ENCODE data around the gene MPPED2. TPM values are rescaled to one million over a fixed set of nuclear protein-coding genes. Genes with fewer than 3 reads are reported as not detected.

Gene MPPED2
- total and polyA plus RNA-seq, 4 donors = 7.1 to 20.4 (median 7.9) TPM

GRCh38 chr11:30426781-30427180 is 159.4 kb downstream of the MPPED2 start:
- Histone ChIP-seq H3K4me3 (ENCODE audit: low read length in 2 of 2) (no peak overlapping the region), H3K27me3 (ENCODE audit: control insufficient read depth in 1 of 2, insufficient read depth in 2 of 2, low read length in 1 of 2) (no peaks in the 10 kb centered on the region), H3K27ac (ENCODE audit: low read depth in 1 of 2, low read length in 2 of 2) (no peak overlapping the region), H3K9me3 (ENCODE audit: control insufficient read depth, low read length) (no peaks in the 10 kb centered on the region), H3K4me1 (ENCODE audit: control insufficient read depth in 1 of 2, insufficient read depth in 2 of 2, low read length in 2 of 2) (no peaks in the 10 kb centered on the region), H3K36me3 (ENCODE audit: control insufficient read depth in 1 of 2, insufficient read depth in 2 of 2, low read length in 1 of 2) (no peaks in the 10 kb centered on the region)
- intact Hi-C loops (cut with DNase I) = no loop called here
- ATAC-seq (ENCODE audit: low FRiP score) (no peak), DNase-seq (no peak)
- 81 to 84% methylated on average over 5 of the region's 5 CpGs for WGBS, 2 donors

GRCh38 chr11:30424844-30425243 is 161.3 kb downstream of the MPPED2 start:
- 78 to 83% methylated on average over 4 of the region's 4 CpGs for WGBS, 2 donors
- Histone ChIP-seq H3K36me3 (ENCODE audit: control insufficient read depth in 1 of 2, insufficient read depth in 2 of 2, low read length in 1 of 2) (no peaks in the 10 kb centered on the region), H3K9me3 (ENCODE audit: control insufficient read depth, low read length) (no peaks in the 10 kb centered on the region), H3K27ac (ENCODE audit: low read depth in 1 of 2, low read length in 2 of 2) (no peak overlapping the region), H3K4me3 (ENCODE audit: low read length in 2 of 2) (no peak overlapping the region), H3K27me3 (ENCODE audit: control insufficient read depth in 1 of 2, insufficient read depth in 2 of 2, low read length in 1 of 2) (no peaks in the 10 kb centered on the region), H3K4me1 (ENCODE audit: control insufficient read depth in 1 of 2, insufficient read depth in 2 of 2, low read length in 2 of 2) (no peaks in the 10 kb centered on the region)
- no peak for DNase-seq
- ATAC-seq (ENCODE audit: low FRiP score) = no peak
- intact Hi-C loops (cut with DNase I) = no loop called here

- Histone ChIP-seq H3K27ac (ENCODE audit: low read depth in 1 of 2, low read length in 2 of 2) (no peak overlapping the region), H3K4me3 (ENCODE audit: low read length in 2 of 2) (no peak overlapping the region), H3K9me3 (ENCODE audit: control insufficient read depth, low read length) (no peaks in the 10 kb centered on the region), H3K4me1 (ENCODE audit: control insufficient read depth in 1 of 2, insufficient read depth in 2 of 2, low read length in 2 of 2) (no peaks in the 10 kb centered on the region), H3K27me3 (ENCODE audit: control insufficient read depth in 1 of 2, insufficient read depth in 2 of 2, low read length in 1 of 2) (no peaks in the 10 kb centered on the region), H3K36me3 (ENCODE audit: control insufficient read depth in 1 of 2, insufficient read depth in 2 of 2, low read length in 1 of 2) (no peaks in the 10 kb centered on the region)
- 89 to 91% methylated on average over 10 of the region's 10 CpGs for WGBS, 2 donors
- intact Hi-C loops (cut with DNase I) = no loop called here
- DNase-seq (no peak), ATAC-seq (ENCODE audit: low FRiP score) (no peak)
Measured at GRCh38 chr11:30424321-30424720, 161.8 kb downstream of the MPPED2 start.

- intact Hi-C loops (cut with DNase I) = no loop called here
- 87 to 88% methylated on average over 6 of the region's 6 CpGs for WGBS, 2 donors
Measured at GRCh38 chr11:30423886-30424285, 162.3 kb downstream of the MPPED2 start.

GRCh38 chr11:30423279-30423648 is 162.9 kb downstream of the MPPED2 start:
- Histone ChIP-seq H3K27me3 (ENCODE audit: control insufficient read depth in 1 of 2, insufficient read depth in 2 of 2, low read length in 1 of 2) (no peaks in the 10 kb centered on the region), H3K27ac (ENCODE audit: low read depth in 1 of 2, low read length in 2 of 2) (no peak overlapping the region), H3K4me3 (ENCODE audit: low read length in 2 of 2) (no peak overlapping the region), H3K9me3 (ENCODE audit: control insufficient read depth, low read length) (no peaks in the 10 kb centered on the region), H3K36me3 (ENCODE audit: control insufficient read depth in 1 of 2, insufficient read depth in 2 of 2, low read length in 1 of 2) (no peaks in the 10 kb centered on the region), H3K4me1 (ENCODE audit: control insufficient read depth in 1 of 2, insufficient read depth in 2 of 2, low read length in 2 of 2) (no peaks in the 10 kb centered on the region)
- intact Hi-C loops (cut with DNase I) = no loop called here
- 79 to 84% methylated on average over 5 of the region's 5 CpGs for WGBS, 2 donors
- DNase-seq (no peak), ATAC-seq (ENCODE audit: low FRiP score) (no peak)

More at GRCh38 chr11:30423886-30424285, 162.3 kb downstream of the MPPED2 start:
- Histone ChIP-seq H3K27me3 (ENCODE audit: control insufficient read depth in 1 of 2, insufficient read depth in 2 of 2, low read length in 1 of 2) (no peaks in the 10 kb centered on the region), H3K27ac (ENCODE audit: low read depth in 1 of 2, low read length in 2 of 2) (no peak overlapping the region), H3K4me1 (ENCODE audit: control insufficient read depth in 1 of 2, insufficient read depth in 2 of 2, low read length in 2 of 2) (no peaks in the 10 kb centered on the region), H3K9me3 (ENCODE audit: control insufficient read depth, low read length) (no peaks in the 10 kb centered on the region), H3K36me3 (ENCODE audit: control insufficient read depth in 1 of 2, insufficient read depth in 2 of 2, low read length in 1 of 2) (no peaks in the 10 kb centered on the region), H3K4me3 (ENCODE audit: low read length in 2 of 2) (no peak overlapping the region)
- ATAC-seq (ENCODE audit: low FRiP score) = no peak
- DNase-seq = no peak

- no peaks in the 10 kb centered on the region for H3K27me3 ChIP-seq (ENCODE audit: control insufficient read depth in 1 of 2, insufficient read depth in 2 of 2, low read length in 1 of 2)
- H3K4me3 ChIP-seq (ENCODE audit: low read length in 2 of 2) = no peak overlapping the region
- intact Hi-C loops (cut with DNase I) = no loop called here
- no peaks in the 10 kb centered on the region for H3K9me3 ChIP-seq (ENCODE audit: control insufficient read depth, low read length)
- no peaks in the 10 kb centered on the region for H3K4me1 ChIP-seq (ENCODE audit: control insufficient read depth in 1 of 2, insufficient read depth in 2 of 2, low read length in 2 of 2)
- no peak overlapping the region for H3K27ac ChIP-seq (ENCODE audit: low read depth in 1 of 2, low read length in 2 of 2)
- DNase-seq (no peak), ATAC-seq (ENCODE audit: low FRiP score) (no peak)
- 57 to 73% methylated on average over 5 of the region's 5 CpGs for WGBS, 2 donors
- no peaks in the 10 kb centered on the region for H3K36me3 ChIP-seq (ENCODE audit: control insufficient read depth in 1 of 2, insufficient read depth in 2 of 2, low read length in 1 of 2)
Measured at GRCh38 chr11:30422447-30423278, 163.5 kb downstream of the MPPED2 start.

GRCh38 chr11:30420233-30420787 is 165.8 kb downstream of the MPPED2 start:
- H3K36me3 ChIP-seq (ENCODE audit: control insufficient read depth in 1 of 2, insufficient read depth in 2 of 2, low read length in 1 of 2) = peaks cover 0 to 2% of the 10 kb centered on the region in 2 donors
- 76 to 82% methylated on average over 5 of the region's 5 CpGs for WGBS, 2 donors
- DNase-seq (no peak), ATAC-seq (ENCODE audit: low FRiP score) (no peak)
- H3K4me1 ChIP-seq (ENCODE audit: control insufficient read depth in 1 of 2, insufficient read depth in 2 of 2, low read length in 2 of 2) = no peaks in the 10 kb centered on the region
- no peaks in the 10 kb centered on the region for H3K27me3 ChIP-seq (ENCODE audit: control insufficient read depth in 1 of 2, insufficient read depth in 2 of 2, low read length in 1 of 2)
- intact Hi-C loops (cut with DNase I) = no loop called here
- no peak overlapping the region for H3K4me3 ChIP-seq (ENCODE audit: low read length in 2 of 2)
- no peaks in the 10 kb centered on the region for H3K9me3 ChIP-seq (ENCODE audit: control insufficient read depth, low read length)
- no peak overlapping the region for H3K27ac ChIP-seq (ENCODE audit: low read depth in 1 of 2, low read length in 2 of 2)

GRCh38 chr11:30414806-30415205 is 171.3 kb downstream of the MPPED2 start:
- H3K9me3 ChIP-seq (ENCODE audit: control insufficient read depth, low read length) = no peaks in the 10 kb centered on the region
- no peak for DNase-seq
- no peaks in the 10 kb centered on the region for H3K27me3 ChIP-seq (ENCODE audit: control insufficient read depth in 1 of 2, insufficient read depth in 2 of 2, low read length in 1 of 2)
- H3K4me3 ChIP-seq (ENCODE audit: low read length in 2 of 2) = no peak overlapping the region
- intact Hi-C loops (cut with DNase I) = no loop called here
- H3K27ac ChIP-seq (ENCODE audit: low read depth in 1 of 2, low read length in 2 of 2) = no peak overlapping the region
- no peaks in the 10 kb centered on the region for H3K4me1 ChIP-seq (ENCODE audit: control insufficient read depth in 1 of 2, insufficient read depth in 2 of 2, low read length in 2 of 2)
- ATAC-seq (ENCODE audit: low FRiP score) = no peak
- H3K36me3 ChIP-seq (ENCODE audit: control insufficient read depth in 1 of 2, insufficient read depth in 2 of 2, low read length in 1 of 2) = peaks cover under 1 to 3% of the 10 kb centered on the region in 2 donors
- 97% methylated on average over 6 of the region's 6 CpGs for WGBS, 2 donors

- Histone ChIP-seq H3K27ac (ENCODE audit: low read depth in 1 of 2, low read length in 2 of 2) (no peak overlapping the region), H3K36me3 (ENCODE audit: control insufficient read depth in 1 of 2, insufficient read depth in 2 of 2, low read length in 1 of 2) (peaks cover 3 to 6% of the 10 kb centered on the region in 2 donors), H3K9me3 (ENCODE audit: control insufficient read depth, low read length) (no peaks in the 10 kb centered on the region), H3K4me3 (ENCODE audit: low read length in 2 of 2) (no peak overlapping the region), H3K27me3 (ENCODE audit: control insufficient read depth in 1 of 2, insufficient read depth in 2 of 2, low read length in 1 of 2) (no peaks in the 10 kb centered on the region), H3K4me1 (ENCODE audit: control insufficient read depth in 1 of 2, insufficient read depth in 2 of 2, low read length in 2 of 2) (no peaks in the 10 kb centered on the region)
- intact Hi-C loops (cut with DNase I) = no loop called here
- WGBS, 2 donors = 96 to 98% methylated on average over 5 of the region's 5 CpGs
- DNase-seq (no peak), ATAC-seq (ENCODE audit: low FRiP score) (no peak)
Measured at GRCh38 chr11:30414244-30414643, 171.9 kb downstream of the MPPED2 start.

All from aorta (tissue), 5 donors.